ENCODE measurements around the gene OR4B1.
"Not testable (repeated sequence)": the region's sequence is repeated elsewhere in the genome, so short reads cannot be mapped to it uniquely, and the experiment has no call there.

OR4B1 gene

DNA sequence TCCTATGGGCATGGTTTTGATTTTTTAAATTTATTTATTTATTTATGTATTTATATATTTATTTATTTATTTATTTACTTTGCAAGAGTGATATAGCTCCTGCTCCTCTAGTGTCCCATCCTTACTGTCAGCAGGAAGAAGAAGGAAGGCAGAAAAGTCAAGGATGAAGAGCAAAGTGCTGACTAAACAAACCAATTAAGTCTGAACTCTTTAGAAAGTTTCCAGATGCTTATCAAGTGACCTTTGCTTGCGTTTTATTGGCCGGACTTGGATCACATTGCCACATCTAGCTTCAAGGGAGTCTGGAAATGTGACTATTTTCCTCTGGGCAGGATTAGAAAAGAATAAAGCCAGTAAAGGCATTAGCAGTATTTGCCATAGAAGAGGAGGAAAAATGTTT lies 8.7 kb upstream of the OR4B1 start:
- no peak overlapping the region for H3K4me3 ChIP-seq (ENCODE audit: low read length)
- no peak for DNase-seq (ENCODE audit: low read depth)
- no peak for TF ChIP-seq CTCF (conservative IDR thresholded peaks at IDR 0.05; ENCODE audit: low read depth, low read length)

DNA sequence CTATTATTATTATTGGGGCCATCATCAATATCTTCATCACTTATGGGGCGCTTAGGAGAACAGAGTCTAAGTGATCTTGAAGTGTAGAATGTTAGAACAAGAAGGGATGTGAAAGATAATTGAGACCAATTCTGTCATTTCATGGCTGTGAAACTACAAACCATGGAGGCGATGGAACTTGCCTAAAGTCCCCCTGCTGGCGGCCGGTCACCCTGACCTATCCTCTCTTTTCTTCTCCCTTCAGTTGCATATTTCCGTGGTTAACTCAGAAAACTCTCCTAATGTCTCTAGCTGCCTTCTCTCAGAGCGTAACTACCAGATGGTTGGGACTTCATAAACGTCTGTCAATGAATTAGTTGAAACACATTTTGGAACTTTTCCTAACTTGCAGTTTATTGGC lies 6.6 kb upstream of the OR4B1 start:
- H3K4me3 ChIP-seq (ENCODE audit: low read length) = no peak overlapping the region
- no peak for DNase-seq (ENCODE audit: low read depth)
- no peak for TF ChIP-seq CTCF (conservative IDR thresholded peaks at IDR 0.05; ENCODE audit: low read depth, low read length)

DNA sequence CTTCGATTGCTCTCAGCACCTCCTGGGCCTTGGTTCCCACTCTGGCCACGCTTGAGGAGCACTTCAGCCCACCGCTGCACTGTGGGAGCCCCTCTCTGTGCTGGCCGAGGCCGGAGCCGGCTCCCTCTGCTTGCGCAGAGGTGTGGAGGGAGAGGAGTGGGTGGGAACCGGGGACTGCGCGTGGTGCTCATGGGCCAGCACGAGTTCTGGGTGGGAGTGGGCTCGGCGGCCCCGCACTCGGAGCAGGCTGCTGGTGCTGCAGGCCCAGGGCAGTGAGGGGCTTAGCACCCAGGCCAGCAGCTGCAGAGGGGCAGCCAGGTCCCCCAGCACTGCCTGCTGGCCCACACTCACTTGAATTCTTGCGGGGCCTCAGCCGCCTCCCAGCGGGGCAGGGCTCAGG lies 12.2 kb downstream of the OR4B1 start:
- no peak overlapping the region for H3K4me3 ChIP-seq (ENCODE audit: low read length)
- no peak for TF ChIP-seq CTCF (conservative IDR thresholded peaks at IDR 0.05; ENCODE audit: low read depth, low read length)
- DNase-seq (ENCODE audit: low read depth) = no peak

- DNase-seq (ENCODE audit: low read depth); H3K4me3 ChIP-seq (ENCODE audit: low read length): not testable (repeated sequence)
These were observed 13.4 kb downstream of the OR4B1 start for GRCh38 chr11:48230057-48230456.

DNA sequence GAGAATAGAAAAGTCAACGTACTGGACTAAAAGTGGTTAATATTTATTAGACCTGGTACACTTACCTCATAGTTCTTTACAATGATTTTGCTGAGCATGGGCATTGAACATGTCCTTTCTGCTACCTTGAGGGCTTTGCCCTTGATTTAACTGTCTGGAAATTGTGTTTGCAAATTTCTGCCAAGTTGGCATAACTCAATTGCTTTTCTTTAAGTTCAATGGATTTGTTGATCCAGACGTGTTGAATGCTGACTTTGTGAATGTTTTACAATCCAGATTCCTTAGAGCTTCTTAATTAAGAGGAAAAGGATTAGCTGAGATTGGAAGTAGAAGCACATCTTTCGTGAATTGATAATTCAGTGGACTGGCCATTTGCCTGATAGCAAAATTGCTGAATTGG lies 21.1 kb downstream of the OR4B1 start:
- no peak for DNase-seq (ENCODE audit: low read depth)
- no peak for TF ChIP-seq CTCF (conservative IDR thresholded peaks at IDR 0.05; ENCODE audit: low read depth, low read length)
- no peak overlapping the region for H3K4me3 ChIP-seq (ENCODE audit: low read length)

- H3K4me3 ChIP-seq (ENCODE audit: low read length) = no peak overlapping the region
- no peak for DNase-seq (ENCODE audit: low read depth)
- TF ChIP-seq CTCF (conservative IDR thresholded peaks at IDR 0.05; ENCODE audit: low read depth, low read length) = no peak
These were observed 25.9 kb downstream of the OR4B1 start for GRCh38 chr11:48242501-48242900.

DNA sequence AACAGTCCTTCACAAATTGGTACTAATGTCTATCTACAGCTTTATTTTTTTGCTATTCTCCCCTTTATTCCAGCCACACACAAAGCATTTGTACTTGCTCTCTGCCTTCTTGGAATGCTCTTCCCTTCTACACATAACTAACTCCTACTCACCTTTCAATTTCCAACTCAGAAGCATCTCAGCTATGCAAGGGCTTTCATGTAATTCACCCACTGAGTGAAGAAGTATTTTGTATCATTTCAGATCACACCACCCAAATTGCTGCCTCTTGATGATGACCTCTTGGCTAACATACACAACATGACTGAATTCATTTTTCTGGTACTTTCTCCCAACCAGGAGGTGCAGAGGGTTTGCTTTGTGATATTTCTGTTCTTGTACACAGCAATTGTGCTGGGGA lies 28.2 kb downstream of the OR4B1 start, which contains the start of gene OR4X2:
Gene OR4X2 (plus strand): TSS at position 301 of the 400 bp plus-strand sequence. CDS start 0 bp downstream, at position 301.
- H3K4me3 ChIP-seq (ENCODE audit: low read length) = no peak within 1 kb of the TSS
- no peak for TF ChIP-seq CTCF (conservative IDR thresholded peaks at IDR 0.05; ENCODE audit: low read depth, low read length)
- no peak for DNase-seq (ENCODE audit: low read depth)

- TF ChIP-seq CTCF (conservative IDR thresholded peaks at IDR 0.05; ENCODE audit: low read depth, low read length) = no peak
- no peak overlapping the region for H3K4me3 ChIP-seq (ENCODE audit: low read length)
- no peak for DNase-seq (ENCODE audit: low read depth)
These were observed 32.3 kb downstream of the OR4B1 start for GRCh38 chr11:48248902-48249301.

All from retinal pigment epithelial cell (primary cell).